Mucosa of descending colon (tissue), 3 donors: ENCODE results near the gene OR4F15. TPM values are rescaled to one million over a fixed set of nuclear protein-coding genes. Genes with fewer than 3 reads are reported as not detected.

Source experiments
- ATAC-seq: fragments of 200-7000 bp; cut with Tn5 transposase; one replicate; pipeline ENCODE4 v1.9.1; 2020; ENCODE audit warnings: mild to moderate bottlenecking, moderate library complexity
- DNase-seq, 3 donors: peaks; one replicate each; pipeline ENCODE4 v3.0.0-alpha.2; 2020
- H3K36me3 ChIP-seq: fragments of 200-600 bp; one replicate; pipeline ENCODE4 v1.8.0; 2021; ENCODE audit warnings: low read depth, mild to moderate bottlenecking
- H3K4me1 ChIP-seq: fragments of 200-600 bp; one replicate; pipeline ENCODE4 v1.8.0; 2021; ENCODE audit warnings: low read depth, mild to moderate bottlenecking
- H3K4me3 ChIP-seq: fragments of 200-600 bp; one replicate; pipeline ENCODE4 v1.8.0; 2021; ENCODE audit warnings: mild to moderate bottlenecking
- H3K9me3 ChIP-seq: fragments of 200-600 bp; one replicate; pipeline ENCODE4 v1.8.0; 2021; ENCODE audit warnings: mild to moderate bottlenecking
- CTCF ChIP-seq: fragments of 200-600 bp; IDR thresholded peaks from one replicate; pipeline ENCODE4 v1.8.0; 2022; ENCODE audit warnings: antibody characterized with exemption, mild to moderate bottlenecking
- intact Hi-C, 2 donors: fragments of 100-400 bp; cut with DNase I in 1 of 2; cut with micrococcal nuclease in 1 of 2; formaldehyde crosslinking; loops; one replicate each; pipeline versions ENCODE4 v1.11.0 to v1.11.1; 2022; cut with DNase I, micrococcal nuclease
- total RNA-seq, 3 donors: library from RNA; stranded (reverse); fragmentation: NEBNext Ultra II Directional in 2 of 3; extraction: Animal tissue kit (Norgen Biotek cat#: 25700) in 2 of 3; gene quantifications; one replicate each; pipeline versions ENCODE4 v1.2.1 to v1.2.4, GENCODE V29; 2021 to 2023
- donor health status: DM: no; HTN: no; CAD: no; lungs with moderate emphysema.
- donor health status: DM: no; HTN: no; CAD: no.
- donor health status: DM: no; HTN: yes; CAD: no.

OR4F15 gene
- total RNA-seq, 3 donors from 2014 or later: not detected

DNA sequence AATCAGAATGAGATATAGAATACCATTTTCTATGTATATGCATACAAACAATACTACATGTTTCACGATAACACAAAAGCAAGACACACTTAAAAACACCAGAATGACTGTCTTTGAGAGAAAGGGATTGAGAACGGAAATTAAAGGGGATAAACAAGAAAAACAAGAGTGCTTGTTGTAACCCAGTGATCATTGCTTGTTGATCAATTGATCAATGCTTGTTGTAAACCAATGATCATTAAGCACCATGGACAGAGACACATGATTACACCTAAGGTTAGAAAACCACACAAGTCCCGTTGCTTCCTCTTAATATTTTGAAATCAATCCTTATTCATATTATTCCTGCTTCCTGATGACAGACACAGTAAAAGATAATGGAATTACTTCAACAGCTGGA, 1.1 kb upstream of the OR4F15 start:
- TF ChIP-seq CTCF: no peak
- no peak for ATAC-seq
- Histone ChIP-seq H3K9me3 (no peaks in the 10 kb centered on the region), H3K4me3 (no peak overlapping the region), H3K36me3 (no peaks in the 10 kb centered on the region), H3K4me1 (no peaks in the 10 kb centered on the region)
- intact Hi-C loops: no loop called here
- DNase-seq: no peak

- Histone ChIP-seq H3K4me3 (no peak overlapping the region), H3K9me3 (no peaks in the 10 kb centered on the region), H3K4me1 (no peaks in the 10 kb centered on the region), H3K36me3 (no peaks in the 10 kb centered on the region)
- no peak for ATAC-seq
- TF ChIP-seq CTCF: no peak
- intact Hi-C loops: no loop called here
- DNase-seq: no peak
These were observed 2.0 kb downstream of the OR4F15 start for GRCh38 chr15:101813803-101814534.

DNA sequence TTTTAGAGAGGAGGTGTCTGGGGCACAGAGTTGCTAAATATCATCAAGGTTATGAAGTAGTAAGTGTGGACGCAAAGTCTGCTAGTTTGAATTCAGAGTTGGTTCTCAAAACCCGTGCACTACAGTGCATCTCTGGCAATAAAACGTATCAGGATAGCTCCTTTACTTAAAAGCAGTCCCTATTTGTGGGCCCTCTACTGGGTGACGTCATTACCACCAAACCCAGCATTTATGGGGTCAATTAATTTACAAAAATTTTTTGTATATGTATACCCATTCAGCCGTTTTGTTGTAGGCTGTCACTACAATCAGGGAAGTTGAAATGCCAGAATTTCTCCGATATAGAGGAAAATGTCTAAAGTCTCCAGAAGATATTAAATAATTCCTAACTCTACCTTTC, 8.8 kb downstream of the OR4F15 start:
- no peak for TF ChIP-seq CTCF
- intact Hi-C loops: no loop called here
- Histone ChIP-seq H3K36me3 (no peaks in the 10 kb centered on the region), H3K4me3 (no peak overlapping the region), H3K9me3 (no peaks in the 10 kb centered on the region), H3K4me1 (no peaks in the 10 kb centered on the region)
- DNase-seq: no peak
- no peak for ATAC-seq

DNA sequence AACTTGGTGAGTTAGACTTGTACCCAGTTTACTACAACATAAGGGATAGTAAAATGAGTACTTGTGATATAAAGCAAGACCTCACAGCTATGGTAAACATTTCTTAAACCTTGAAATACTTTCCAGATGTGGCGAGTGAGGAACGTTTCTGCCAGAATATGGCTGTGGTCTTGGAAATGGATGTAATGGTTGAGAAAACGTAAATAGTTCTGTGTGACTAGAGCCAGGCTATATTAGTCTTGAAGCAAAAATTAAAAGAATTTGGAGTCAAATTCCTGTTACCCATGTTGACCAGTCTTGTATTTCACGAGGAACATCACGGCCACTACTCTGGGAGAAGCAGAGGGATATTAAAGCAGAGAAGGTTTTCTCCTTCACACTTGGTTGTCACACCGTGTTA, 15.3 kb downstream of the OR4F15 start:
- intact Hi-C loops: no loop called here
- no peaks in the 10 kb centered on the region for H3K36me3 ChIP-seq
- DNase-seq: no peak
- no peak for TF ChIP-seq CTCF
- no peak overlapping the region for H3K4me3 ChIP-seq
- H3K9me3 ChIP-seq: no peaks in the 10 kb centered on the region
- no peak for ATAC-seq
- H3K4me1 ChIP-seq: no peaks in the 10 kb centered on the region

DNA sequence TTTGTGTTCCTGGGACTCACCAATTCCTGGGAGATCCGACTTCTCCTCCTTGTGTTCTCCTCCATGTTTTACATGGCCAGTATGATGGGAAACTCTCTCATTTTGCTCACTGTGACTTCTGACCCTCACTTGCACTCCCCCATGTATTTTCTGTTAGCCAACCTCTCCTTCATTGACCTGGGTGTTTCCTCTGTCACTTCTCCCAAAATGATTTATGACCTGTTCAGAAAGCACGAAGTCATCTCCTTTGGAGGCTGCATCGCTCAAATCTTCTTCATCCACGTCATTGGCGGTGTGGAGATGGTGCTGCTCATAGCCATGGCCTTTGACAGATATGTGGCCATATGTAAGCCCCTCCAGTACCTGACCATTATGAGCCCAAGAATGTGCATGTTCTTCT, 16.8 kb downstream of the OR4F15 start:
- ATAC-seq: no peak
- intact Hi-C loops: no loop called here
- DNase-seq: no peak
- no peaks in the 10 kb centered on the region for H3K36me3 ChIP-seq
- H3K9me3 ChIP-seq: no peaks in the 10 kb centered on the region
- H3K4me3 ChIP-seq: no peak overlapping the region
- TF ChIP-seq CTCF: no peak
- no peaks in the 10 kb centered on the region for H3K4me1 ChIP-seq

DNA sequence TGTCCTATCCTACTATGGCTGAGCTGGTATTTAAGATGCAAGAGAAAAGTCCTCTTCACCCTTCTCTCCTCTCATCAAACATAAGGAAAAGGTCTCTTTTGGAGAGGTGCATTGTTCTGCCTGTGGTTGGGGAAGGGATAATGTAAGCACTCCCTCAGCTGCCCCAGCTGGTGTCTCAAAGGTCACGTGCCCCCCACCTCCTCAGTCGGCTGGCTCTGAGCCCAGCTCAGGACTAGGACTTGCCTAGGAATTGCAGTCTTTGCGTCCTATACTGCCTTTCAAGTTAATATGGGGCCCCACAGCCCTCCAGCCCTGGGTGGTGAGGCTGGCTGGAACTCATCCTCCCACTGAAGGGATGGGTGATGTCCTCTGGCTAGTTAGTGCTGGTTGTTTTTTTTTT, 29.7 kb downstream of the OR4F15 start:
- no peaks in the 10 kb centered on the region for H3K36me3 ChIP-seq
- H3K9me3 ChIP-seq: no peaks in the 10 kb centered on the region
- intact Hi-C loops: no loop called here
- no peaks in the 10 kb centered on the region for H3K4me1 ChIP-seq
- no peak for ATAC-seq
- no peak for DNase-seq
- no peak overlapping the region for H3K4me3 ChIP-seq
- no peak for TF ChIP-seq CTCF
